Measurements from ENCODE around the gene CLCNKB.
"Not testable (repeated sequence)": the region's sequence is repeated elsewhere in the genome, so short reads cannot be mapped to it uniquely, and the experiment has no call there.

The CLCNKB gene

GRCh38 chr1:16061266-16061665 lies 17.7 kb downstream of the CLCNKB start:
- DNase-seq (ENCODE audit: low read depth), result no peak

- DNase-seq (ENCODE audit: low read depth), result not testable (repeated sequence)
Measured at GRCh38 chr1:16061989-16062686, 18.6 kb downstream of the CLCNKB start.

- DNase-seq (ENCODE audit: low read depth), result not testable (repeated sequence)
Measured at GRCh38 chr1:16062687-16063075, 19.1 kb downstream of the CLCNKB start.

- DNase-seq (ENCODE audit: low read depth), result no peak
Measured at GRCh38 chr1:16063226-16063829, 19.7 kb downstream of the CLCNKB start.

GRCh38 chr1:16063921-16064320 lies 20.3 kb downstream of the CLCNKB start:
- DNase-seq (ENCODE audit: low read depth), result no peak

- no peak for DNase-seq (ENCODE audit: low read depth)
Measured at GRCh38 chr1:16064536-16065268, 21.1 kb downstream of the CLCNKB start.

- DNase-seq (ENCODE audit: low read depth), result no peak
Measured at GRCh38 chr1:16065269-16065576, 21.6 kb downstream of the CLCNKB start.

- DNase-seq (ENCODE audit: low read depth), result no peak
Measured at GRCh38 chr1:16066245-16066644, 22.7 kb downstream of the CLCNKB start.

- DNase-seq (ENCODE audit: low read depth), result no peak
Measured at GRCh38 chr1:16067127-16067768, 23.7 kb downstream of the CLCNKB start.

- DNase-seq (ENCODE audit: low read depth), result no peak
Measured at GRCh38 chr1:16067933-16068332, 24.4 kb downstream of the CLCNKB start.

GRCh38 chr1:16068356-16069270 lies 25.0 kb downstream of the CLCNKB start:
- peak; percentile 62 for DNase-seq (ENCODE audit: low read depth)

GRCh38 chr1:16070640-16071355 lies 27.2 kb downstream of the CLCNKB start:
- no peak for DNase-seq (ENCODE audit: low read depth)

GRCh38 chr1:16071614-16072013 lies 28.0 kb downstream of the CLCNKB start:
- no peak for DNase-seq (ENCODE audit: low read depth)

- DNase-seq (ENCODE audit: low read depth), result no peak
Measured at GRCh38 chr1:16072095-16072494, 28.5 kb downstream of the CLCNKB start.

- DNase-seq (ENCODE audit: low read depth), result peak; percentile 25
Measured at GRCh38 chr1:16072616-16073484, 29.3 kb downstream of the CLCNKB start.

- no peak for DNase-seq (ENCODE audit: low read depth)
Measured at GRCh38 chr1:16073490-16074119, 30.0 kb downstream of the CLCNKB start, which contains the start of gene FAM131C. Gene FAM131C (minus strand): TSS chr1:16073651. CDS start chr1:16073442, 209 bp downstream.

- no peak for DNase-seq (ENCODE audit: low read depth)
Measured at GRCh38 chr1:16074217-16074616, 30.6 kb downstream of the CLCNKB start.

- peak; percentile 73 for DNase-seq (ENCODE audit: low read depth)
Measured at GRCh38 chr1:16075337-16076030, 31.9 kb downstream of the CLCNKB start.

All from EH (cell line).